Activated CD8-positive, alpha-beta memory T cell treated with anti-CD3 and anti-CD28 coated beads, Interleukin-2, amount 50 U/mL, for 4 hours (primary cell): ENCODE results near the gene RBFOX2.
"Not testable (repeated sequence)": the region's sequence is repeated elsewhere in the genome, so short reads cannot be mapped to it uniquely, and the experiment has no call there.

ENCODE experiments used
- DNase-seq: peaks from one replicate; pipeline ENCODE4 v3.0.0-alpha.2; 2020

The RBFOX2 gene

GRCh38 chr22:35752863-35753189 is 275.8 kb downstream of the RBFOX2 start:
- DNase-seq: no peak

- no peak for DNase-seq
Measured at GRCh38 chr22:35752006-35752862, 276.4 kb downstream of the RBFOX2 start.

- DNase-seq: no peak
Measured at GRCh38 chr22:35749808-35750207, 278.8 kb downstream of the RBFOX2 start.

GRCh38 chr22:35746946-35747703 is 281.5 kb downstream of the RBFOX2 start:
- no peak for DNase-seq

GRCh38 chr22:35746248-35746647 is 282.4 kb downstream of the RBFOX2 start:
- no peak for DNase-seq

- no peak for DNase-seq
Measured at GRCh38 chr22:35743326-35743860, 285.2 kb downstream of the RBFOX2 start.

- no peak for DNase-seq
Measured at GRCh38 chr22:35742342-35743100, 286.1 kb downstream of the RBFOX2 start.

GRCh38 chr22:35740616-35741015 is 288.0 kb downstream of the RBFOX2 start:
- no peak for DNase-seq

- no peak for DNase-seq
Measured at GRCh38 chr22:35739931-35740380, 288.7 kb downstream of the RBFOX2 start.

GRCh38 chr22:35739076-35739930 is 289.3 kb downstream of the RBFOX2 start:
- DNase-seq: no peak

GRCh38 chr22:35737886-35738285 is 290.7 kb downstream of the RBFOX2 start:
- DNase-seq: not testable (repeated sequence)

- DNase-seq: no peak
Measured at GRCh38 chr22:35736701-35737100, 291.9 kb downstream of the RBFOX2 start.

GRCh38 chr22:35736166-35736565 is 292.5 kb downstream of the RBFOX2 start:
- no peak for DNase-seq

GRCh38 chr22:35735542-35735941 is 293.1 kb downstream of the RBFOX2 start:
- DNase-seq: no peak

GRCh38 chr22:35734517-35734827 is 294.2 kb downstream of the RBFOX2 start:
- DNase-seq: no peak

GRCh38 chr22:35733791-35734516 is 294.7 kb downstream of the RBFOX2 start:
- DNase-seq: no peak

GRCh38 chr22:35733036-35733435 is 295.6 kb downstream of the RBFOX2 start:
- no peak for DNase-seq

- DNase-seq: no peak
Measured at GRCh38 chr22:35732116-35732515, 296.5 kb downstream of the RBFOX2 start.

GRCh38 chr22:35731321-35731720 is 297.3 kb downstream of the RBFOX2 start:
- DNase-seq: no peak

- no peak for DNase-seq
Measured at GRCh38 chr22:35729309-35729698, 299.3 kb downstream of the RBFOX2 start.

GRCh38 chr22:35728639-35729308 is 299.9 kb downstream of the RBFOX2 start:
- no peak for DNase-seq
